GM12892 (cell line): Measurements from ENCODE around the gene KRTAP10-3. TPM values are rescaled to one million over a fixed set of nuclear protein-coding genes. Genes with fewer than 3 reads are reported as not detected.
"Not testable (repeated sequence)": the region's sequence is repeated elsewhere in the genome, so short reads cannot be mapped to it uniquely, and the experiment has no call there.

ENCODE experiments used
- DNase-seq: peaks from one replicate; pipeline ENCODE4 v3.0.0; 2011; ENCODE audit not compliant: insufficient read length
- FAIRE-seq: peaks from 2 replicates; lab custom pipeline; 2011; peaks lifted over from hg19 to GRCh38; lab: Jason Lieb, UNC
- POLR2A ChIP-seq: IDR thresholded peaks from 2 replicates; pipeline ENCODE4 v1.6.1; 2011; ENCODE audit warnings: low read depth, low read length, control low read depth
- POLR2AphosphoS5 ChIP-seq: IDR thresholded peaks from 2 replicates; pipeline ENCODE4 v1.6.1; 2011; ENCODE audit warnings: low read depth, low read length, control low read depth
- TAF1 ChIP-seq: IDR thresholded peaks from 2 replicates; pipeline ENCODE4 v1.6.1; 2011; ENCODE audit warnings: low read depth, mild to moderate bottlenecking, control low read depth, low read length, borderline replicate concordance
- polyA plus RNA-seq: library from polyadenylated mRNA; unstranded; fragments of >200 nt; gene quantifications from one replicate; pipeline ENCODE4 v1.2.1, GENCODE V29; 2012; ENCODE audit warnings: missing spikeins, inconsistent platforms; ENCODE audit not compliant: missing spikeins

The KRTAP10-3 gene, protein sequence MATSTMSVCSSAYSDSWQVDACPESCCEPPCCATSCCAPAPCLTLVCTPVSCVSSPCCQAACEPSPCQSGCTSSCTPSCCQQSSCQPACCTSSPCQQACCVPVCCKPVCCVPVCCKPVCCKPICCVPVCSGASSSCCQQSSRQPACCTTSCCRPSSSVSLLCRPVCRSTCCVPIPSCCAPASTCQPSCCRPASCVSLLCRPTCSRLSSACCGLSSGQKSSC
- not detected for polyA plus RNA-seq

DNA sequence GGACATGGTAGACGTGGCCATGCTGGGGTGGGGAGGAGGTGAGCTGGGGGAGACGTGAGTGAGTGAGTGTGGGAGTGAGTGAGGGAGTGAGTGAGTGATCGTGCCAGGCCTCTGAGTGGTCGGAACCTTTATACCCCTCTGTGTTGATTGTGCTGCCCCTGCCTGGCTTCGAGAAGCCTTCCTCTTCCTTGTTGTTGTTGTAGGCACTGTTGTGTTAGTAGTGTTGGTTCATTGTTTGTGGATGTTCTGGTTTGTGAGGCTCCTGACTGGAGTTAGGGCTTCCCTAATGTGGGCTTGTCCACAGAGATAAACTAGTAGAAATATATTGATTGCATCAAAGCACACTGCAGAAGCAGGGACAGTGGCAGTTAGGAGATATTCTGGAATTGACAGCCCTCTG is at the start of gene KRTAP10-3:
Gene KRTAP10-3 (minus strand): TSS at position 101 of the 400 bp plus-strand sequence. CDS start 80 bp downstream, at position 21.
- no peak for DNase-seq
- FAIRE-seq = no peak
- TF ChIP-seq POLR2AphosphoS5 (no peak), POLR2A (no peak), TAF1 (no peak)

DNA sequence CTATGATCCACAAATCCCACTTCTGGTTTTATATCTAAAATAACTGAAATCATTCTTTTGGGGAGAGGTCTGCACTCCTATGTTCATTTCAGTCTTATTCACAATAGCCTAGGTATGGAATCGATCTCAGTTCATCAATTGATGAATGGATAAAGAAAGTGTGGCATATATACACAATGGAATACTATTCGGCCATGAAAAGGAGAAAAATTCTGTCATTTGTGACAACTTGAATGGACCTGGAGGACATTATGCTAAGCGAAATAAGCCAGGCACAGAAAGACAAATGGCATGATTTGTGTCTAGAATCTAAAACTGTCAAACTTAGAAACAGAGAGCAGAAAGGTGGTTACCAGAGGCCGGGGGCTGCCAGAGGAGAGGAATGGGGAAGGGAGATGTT is 47.9 kb upstream of the KRTAP10-3 start:
- DNase-seq (no peak), FAIRE-seq (no peak)
- TF ChIP-seq TAF1 = no peak
- no peak for TF ChIP-seq POLR2AphosphoS5
- TF ChIP-seq POLR2A = no peak

DNA sequence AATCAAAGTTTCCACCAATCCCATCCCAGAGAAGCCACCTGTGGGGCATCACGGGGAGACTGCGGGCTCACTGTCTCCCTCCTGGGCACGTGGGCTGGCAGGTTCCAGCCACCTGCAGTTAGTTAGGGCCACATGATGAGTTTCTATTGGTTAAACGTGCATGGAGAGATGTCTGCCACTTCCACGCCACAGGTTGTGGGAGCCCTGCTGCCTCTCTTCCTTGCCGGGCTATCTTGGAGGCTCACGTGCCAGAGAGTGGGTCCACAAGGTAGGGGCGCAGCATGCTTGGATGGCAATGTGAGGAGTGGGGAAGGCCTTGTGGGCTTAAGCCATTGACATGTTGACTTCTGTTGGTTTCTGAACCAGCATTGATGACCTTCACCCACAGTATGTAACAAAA is 45.3 kb upstream of the KRTAP10-3 start:
- no peak for DNase-seq
- TF ChIP-seq POLR2A = no peak
- TF ChIP-seq TAF1 = no peak
- TF ChIP-seq POLR2AphosphoS5 = no peak
- FAIRE-seq = no peak

DNA sequence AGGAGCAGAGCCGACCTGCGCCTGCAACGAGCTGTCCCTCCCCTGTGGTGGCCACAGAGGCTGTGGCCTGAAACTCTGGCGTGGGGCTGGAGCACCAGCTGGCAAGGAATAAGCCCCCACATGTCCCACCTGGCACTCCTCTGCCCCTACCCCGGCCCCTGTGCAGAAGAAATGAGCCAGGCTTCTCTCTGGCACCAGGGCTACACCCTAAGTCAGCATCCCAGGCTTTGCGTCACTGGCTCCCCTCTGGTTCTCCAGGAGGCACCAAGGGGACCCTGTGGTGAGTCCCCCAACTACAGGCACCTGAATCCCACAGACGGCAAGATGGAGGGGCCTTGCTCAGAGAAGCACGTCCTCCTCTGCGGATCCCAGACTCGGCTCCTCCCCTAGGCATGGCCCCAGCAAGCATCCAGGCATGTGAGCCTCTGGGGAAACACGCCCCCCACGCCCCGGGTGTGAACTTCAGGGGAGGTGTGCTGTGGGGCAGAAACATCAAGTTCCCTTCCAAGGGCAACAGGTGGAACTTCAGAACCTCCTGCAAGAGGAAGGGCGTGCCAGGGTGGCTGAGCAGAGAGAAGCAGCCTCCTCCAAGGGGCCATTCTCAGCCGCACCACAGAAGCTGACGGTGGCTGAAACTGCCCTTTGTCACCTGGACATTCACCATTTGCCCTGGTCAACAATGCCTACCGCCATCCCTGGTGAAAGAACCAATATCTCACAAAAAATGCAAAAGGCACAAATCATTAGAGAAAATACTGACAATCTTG is 44.7 kb upstream of the KRTAP10-3 start:
- FAIRE-seq (no peak), DNase-seq (no peak)
- no peak for TF ChIP-seq POLR2AphosphoS5
- TF ChIP-seq TAF1 = no peak
- TF ChIP-seq POLR2A = no peak

DNA sequence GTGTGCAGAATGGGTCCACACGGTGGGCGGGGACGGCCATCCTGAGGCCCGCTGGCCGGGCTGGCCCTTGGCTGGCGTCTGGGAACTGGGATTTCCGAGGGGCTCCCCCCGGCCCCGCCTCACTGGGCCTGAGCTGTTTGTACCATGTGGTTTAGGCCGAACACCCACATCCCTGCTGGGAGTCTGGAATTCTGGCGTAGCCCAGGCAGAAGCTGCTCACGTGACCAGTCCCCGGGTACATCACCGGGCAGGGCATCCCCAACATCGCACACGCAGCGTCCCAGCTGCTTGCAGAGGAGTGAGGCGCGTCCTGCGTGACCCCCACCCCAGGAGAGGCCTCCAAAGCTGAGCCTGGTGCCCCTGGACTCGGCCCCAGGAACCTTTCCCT is 43.9 kb upstream of the KRTAP10-3 start:
- no peak for TF ChIP-seq POLR2A
- no peak for TF ChIP-seq POLR2AphosphoS5
- no peak for TF ChIP-seq TAF1
- no peak for FAIRE-seq
- DNase-seq = no peak

DNA sequence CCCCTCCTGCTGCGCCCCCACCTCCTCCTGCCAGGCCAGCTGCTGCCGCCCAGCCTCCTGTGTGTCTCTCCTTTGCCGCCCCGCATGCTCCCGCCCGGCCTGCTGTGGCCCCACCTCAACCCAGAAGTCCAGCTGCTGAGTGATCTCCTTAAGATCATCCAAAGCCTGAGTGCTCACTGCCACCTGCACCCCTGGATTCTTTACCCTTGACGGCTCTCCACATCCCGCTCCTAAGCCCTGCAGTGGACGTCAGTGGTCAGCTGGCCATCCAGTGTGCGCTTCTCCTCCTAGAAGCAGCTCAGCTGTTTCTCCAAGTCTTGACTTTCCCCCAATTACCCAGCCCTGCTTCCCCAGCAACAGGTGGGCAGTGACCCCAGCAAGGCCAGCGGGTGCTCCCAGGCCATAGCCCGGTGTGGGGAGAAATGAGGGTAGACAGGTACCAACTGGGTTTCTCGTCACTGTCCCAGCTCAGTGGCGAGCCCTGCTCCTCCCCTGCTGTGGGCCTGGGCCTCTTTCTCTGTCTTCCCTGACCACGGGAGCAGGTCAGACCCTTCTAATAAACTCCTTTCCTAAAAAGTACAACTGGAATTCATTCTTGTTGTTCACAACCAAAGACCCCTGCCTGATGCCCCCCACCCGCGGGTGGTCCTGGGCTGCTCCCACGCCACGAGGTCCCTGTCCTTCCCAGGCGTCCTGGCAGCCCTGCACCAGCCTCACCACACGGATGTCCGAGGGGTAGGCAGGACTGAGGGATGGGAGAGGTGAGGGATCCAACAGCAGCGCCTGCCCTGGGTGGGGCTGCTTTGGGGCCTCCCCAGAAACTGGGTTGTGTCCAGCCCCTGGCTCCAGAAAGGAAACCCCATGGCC is 43.2 kb upstream of the KRTAP10-3 start:
- FAIRE-seq (no peak), DNase-seq (no peak)
- TF ChIP-seq TAF1 = no peak
- TF ChIP-seq POLR2AphosphoS5 = no peak
- TF ChIP-seq POLR2A = no peak

DNA sequence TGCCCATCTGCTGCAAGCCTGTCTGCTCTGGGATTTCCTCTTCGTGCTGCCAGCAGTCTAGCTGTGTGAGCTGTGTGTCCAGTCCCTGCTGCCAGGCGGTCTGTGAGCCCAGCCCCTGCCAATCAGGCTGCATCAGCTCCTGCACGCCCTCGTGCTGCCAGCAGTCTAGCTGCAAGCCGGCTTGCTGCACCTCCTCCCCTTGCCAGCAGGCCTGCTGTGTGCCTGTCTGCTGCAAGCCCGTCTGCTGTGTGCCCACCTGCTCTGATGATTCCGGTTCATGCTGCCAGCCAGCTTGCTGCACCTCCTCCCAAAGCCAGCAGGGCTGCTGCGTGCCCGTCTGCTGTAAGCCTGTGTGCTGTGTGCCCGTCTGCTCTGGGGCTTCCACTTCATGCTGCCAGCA is 42.5 kb upstream of the KRTAP10-3 start:
- DNase-seq, FAIRE-seq: not testable (repeated sequence)

DNA sequence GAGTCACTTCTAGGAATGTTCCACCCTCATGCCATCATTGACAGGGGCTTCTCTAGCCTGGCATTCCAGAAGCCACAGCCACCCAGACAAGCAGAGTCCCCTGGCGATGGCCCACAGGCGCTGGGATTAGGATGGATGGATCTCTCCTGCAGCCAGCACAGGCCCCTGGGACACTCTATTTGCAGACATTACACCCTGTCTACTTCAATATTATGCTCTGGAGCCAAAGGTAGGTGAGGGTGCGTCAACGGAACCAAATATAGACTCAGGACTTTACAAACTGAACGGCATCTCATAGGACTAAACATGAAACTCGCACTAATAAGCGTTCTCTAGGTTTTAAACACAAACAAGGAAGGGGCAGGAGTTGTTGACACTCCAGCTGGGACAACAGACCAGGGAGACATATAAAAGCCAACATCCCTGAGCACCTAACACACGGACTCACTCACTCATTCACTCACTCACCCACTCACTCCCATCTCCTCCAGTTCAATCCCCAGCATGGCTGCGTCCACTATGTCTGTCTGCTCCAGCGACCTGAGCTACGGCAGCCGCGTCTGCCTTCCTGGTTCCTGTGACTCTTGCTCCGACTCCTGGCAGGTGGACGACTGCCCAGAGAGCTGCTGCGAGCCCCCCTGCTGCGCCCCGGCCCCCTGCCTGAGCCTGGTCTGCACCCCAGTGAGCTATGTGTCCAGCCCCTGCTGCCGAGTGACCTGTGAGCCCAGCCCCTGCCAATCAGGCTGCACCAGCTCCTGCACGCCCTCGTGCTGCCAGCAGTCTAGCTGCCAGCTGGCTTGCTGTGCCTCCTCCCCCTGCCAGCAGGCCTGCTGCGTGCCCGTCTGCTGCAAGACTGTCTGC is 41.8 kb upstream of the KRTAP10-3 start, which contains the start of gene KRTAP10-7:
Gene KRTAP10-7 (plus strand): TSS at position 480 of the 861 bp plus-strand sequence. CDS start 25 bp downstream, at position 505.
- not testable (repeated sequence) for DNase-seq, FAIRE-seq

DNA sequence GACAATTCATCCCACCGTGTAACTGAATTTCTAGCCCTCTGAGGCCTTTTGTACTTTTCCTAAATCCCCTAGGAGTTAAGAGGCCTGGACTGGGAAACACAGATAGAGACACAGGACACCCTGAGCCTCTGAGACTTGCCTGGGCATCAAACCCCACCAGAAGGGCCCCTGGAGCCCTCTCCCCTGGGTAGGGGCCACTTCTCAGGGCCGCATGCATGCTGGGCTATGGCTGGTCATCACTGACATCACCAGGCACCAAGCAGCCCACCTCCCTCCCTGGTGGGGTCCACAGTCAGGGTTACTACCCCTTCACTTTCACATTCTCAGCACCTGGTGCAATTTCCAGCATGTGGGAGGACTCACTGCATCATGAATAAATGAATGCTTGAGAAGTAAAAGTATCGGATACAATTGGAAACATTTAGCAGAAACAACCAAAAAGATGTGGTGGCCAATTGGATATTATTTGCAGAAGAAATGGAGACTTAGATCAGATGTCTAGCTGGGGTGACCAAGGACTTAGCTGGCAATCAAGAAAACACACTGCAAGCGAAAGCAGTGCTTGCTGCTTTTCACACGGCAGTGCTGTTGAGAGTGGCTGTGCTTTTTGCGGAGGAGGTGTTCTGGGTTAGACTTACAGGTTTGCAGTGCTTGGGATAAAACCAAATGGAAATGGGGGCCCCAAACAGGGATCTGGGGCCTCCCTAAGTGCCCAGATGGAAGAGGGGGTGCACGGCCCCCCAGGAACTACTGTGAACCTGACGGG is 40.9 kb upstream of the KRTAP10-3 start:
- DNase-seq = no peak
- FAIRE-seq = no peak
- TF ChIP-seq POLR2AphosphoS5 (no peak), TAF1 (no peak), POLR2A (no peak)

DNA sequence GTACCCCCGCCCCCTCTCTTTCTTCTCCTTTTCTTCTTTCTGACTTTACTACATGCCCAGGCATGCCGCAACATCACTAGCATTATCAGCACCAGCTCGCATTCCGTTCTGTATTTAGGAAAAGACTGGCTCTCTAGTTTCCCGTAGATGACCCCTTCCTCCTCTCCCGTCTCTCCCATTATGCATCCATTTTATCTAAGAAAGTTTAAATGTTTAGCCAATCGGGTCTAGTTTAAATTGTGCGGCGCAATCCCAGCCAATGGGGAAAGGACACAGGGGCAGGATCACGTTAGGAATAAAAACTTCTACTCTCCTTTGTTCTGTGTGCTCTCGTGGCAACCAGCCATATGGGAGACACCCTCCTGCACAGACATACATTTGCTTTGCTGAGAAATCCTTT is 39.5 kb upstream of the KRTAP10-3 start:
- TF ChIP-seq TAF1 = no peak
- no peak for TF ChIP-seq POLR2A
- TF ChIP-seq POLR2AphosphoS5 = no peak
- no peak for FAIRE-seq
- no peak for DNase-seq
